GM21717 (cell line): ENCODE measurements around the gene NSD1.
"Not testable (repeated sequence)": the region's sequence is repeated elsewhere in the genome, so short reads cannot be mapped to it uniquely, and the experiment has no call there.

Experiments
- ATAC-seq: cut with Tn5 transposase; IDR thresholded peaks from one replicate; pipeline ENCODE4 v1.9.1; 2021; ENCODE audit warnings: mild to moderate bottlenecking, moderate library complexity; ENCODE audit not compliant: unreplicated experiment

NSD1 gene

DNA sequence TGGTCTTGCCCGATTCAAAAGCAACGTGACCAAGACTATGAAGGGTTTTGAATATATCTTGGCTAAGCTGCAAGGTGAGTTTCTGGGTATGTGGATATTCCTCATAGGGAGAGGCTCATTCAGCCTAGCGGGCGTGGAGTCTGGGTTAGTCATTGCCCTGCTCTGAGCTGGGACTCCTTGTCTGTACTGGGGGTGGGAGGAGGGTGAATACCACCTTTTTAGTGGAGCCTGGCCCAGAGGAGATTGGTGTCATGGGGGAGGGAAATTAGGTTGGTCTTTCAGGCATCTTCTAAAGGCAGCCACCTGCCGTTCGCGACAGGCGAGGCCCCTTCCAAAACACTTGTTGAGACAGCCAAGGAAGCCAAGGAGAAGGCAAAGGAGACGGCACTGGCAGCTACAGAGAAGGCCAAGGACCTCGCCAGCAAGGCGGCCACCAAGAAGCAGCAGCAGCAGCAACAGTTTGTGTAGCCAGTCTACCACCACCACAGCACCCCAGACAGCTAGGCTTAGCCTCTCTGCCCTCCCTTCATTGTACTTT lies 172.6 kb downstream of the NSD1 start:
- ATAC-seq, result not testable (repeated sequence)

DNA sequence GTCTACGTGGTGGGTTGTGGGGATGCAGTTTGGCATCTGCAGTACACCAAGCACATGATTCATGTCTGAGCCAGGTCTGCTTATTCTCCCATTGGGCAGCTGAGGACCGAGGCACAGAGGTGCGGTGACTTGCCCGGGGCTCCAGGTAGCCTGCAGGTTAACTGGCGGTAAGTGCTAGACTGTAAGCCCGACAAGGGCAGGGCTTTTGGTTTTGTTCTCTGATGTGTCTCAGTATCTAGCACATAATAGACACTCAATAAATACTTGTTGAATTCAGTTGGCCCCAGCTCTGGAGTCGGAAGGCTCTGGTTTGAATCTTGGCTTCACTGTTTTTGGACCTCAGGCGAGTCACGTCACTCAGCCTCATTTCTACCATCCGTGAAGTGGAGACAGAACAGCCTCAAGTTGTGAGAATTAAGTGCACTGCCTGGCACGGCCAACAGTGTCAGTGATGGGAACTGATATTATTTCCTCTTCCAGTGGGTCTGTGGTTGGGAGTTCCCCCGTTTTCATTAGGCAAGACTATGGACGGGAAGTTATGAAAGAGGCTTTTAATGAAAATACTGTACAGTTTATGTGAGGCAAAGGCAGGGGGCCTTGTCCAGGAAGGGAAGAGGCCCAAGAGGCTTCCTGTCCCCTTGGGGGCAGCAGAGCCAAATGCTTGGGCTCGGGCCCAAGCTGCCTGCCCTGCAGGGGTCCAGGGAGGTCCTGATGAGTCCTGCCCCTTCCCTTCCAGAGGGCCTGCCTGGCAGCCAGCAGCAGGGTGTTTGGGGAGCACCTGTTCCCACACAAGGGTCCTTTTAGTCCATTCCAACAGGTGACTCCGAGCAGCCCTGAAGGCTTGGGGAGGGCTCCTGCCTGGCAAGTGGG lies 173.3 kb downstream of the NSD1 start:
- no peak for ATAC-seq

DNA sequence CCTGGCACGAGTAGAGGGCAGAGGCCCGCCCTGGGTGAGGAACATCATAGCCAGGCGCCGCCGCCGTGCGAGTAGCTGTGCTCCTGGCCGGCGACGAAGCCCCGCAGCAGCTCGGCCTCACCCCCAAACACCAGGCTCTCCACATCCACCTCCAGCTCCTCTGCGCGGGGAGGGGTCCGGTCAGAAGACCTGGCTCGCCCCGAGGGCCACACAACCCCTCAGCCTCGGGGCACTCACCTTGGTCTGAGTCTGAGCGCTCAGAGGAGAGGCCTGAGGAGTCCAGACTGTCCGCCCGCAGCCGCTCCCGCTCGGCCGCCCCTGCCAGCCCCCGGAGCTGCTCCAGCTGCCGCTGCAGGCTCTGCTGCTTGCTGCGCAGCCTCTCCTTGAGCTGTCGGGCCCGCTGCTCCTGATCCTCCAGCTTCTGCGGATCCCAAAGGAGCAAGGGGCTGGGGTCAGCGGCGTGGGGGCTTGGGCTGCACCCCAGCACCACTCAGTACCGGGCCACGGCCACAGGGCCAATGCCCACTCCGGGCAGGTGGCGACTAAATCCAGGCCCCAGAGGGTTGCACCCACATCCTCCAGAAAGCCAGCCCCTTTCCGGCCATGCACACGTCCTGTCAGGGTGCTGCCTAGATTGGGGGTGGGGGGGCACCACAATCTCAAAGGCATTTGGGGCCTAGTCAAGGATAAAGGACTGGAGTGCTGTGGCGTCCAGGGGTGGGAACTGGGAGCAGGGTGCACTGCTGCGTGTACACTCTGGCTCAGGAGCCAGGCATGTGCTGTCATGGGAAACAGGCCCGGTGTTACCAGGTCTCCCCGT lies 174.2 kb downstream of the NSD1 start:
- no peak for ATAC-seq

DNA sequence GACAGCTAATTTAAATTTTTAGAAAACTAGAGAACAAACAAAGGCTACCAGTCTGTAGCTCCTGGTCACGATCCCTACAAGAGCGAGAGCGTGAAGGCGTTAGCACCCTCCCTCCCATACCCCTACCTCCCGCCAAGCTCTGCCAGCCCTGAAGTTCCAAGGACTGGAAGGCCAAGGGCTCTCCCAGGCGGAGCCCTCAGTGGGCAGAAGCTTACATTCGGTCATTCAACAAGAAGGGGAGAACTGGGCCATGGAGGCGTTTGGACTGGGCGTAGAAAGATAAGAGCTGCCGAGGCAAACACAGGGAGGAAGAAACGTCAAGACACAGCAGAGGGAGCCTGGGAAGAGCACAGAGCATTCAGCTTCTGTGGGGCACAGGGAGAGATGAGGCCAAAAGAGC lies 175.2 kb downstream of the NSD1 start:
- no peak for ATAC-seq

DNA sequence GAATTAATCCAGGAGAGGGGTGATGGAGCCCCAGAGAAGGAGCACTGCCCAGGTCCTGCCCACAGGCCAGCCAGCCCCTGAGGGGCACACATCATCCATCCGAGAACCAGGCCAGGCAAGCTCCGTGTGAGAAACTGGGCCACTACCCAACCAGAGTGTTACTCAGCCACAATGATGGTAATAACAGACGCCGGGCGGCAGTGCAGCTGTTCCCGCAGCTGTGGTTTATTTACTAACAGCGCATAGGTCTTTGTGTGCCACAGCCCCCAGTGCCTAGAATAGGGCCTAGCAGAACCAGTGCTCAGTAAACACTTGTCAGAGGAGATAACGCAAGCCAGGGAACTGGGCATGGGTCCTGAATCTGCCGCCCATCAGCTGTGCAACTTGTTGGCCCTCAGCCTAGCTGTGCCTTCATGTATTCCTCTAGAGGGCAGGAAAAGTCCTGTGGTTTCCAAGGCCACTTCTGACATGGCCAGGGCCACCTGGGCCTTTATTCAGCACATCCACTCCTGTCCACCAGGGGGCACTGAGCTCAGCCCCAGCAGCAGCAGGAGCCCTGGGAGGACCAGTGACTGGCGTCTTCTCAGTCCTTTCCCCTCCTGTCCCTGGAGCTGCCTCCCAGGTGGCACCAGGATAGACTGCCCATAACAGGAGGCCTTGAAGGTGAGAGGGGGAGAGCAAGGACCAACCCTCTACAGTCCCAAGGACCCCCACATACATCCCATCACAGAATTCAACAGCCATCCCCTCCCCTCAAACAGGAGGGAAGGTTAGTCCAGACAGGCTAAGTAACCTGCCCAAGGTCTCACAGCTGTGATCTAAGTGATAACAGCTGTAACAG lies 176.0 kb downstream of the NSD1 start:
- ATAC-seq, result no peak

DNA sequence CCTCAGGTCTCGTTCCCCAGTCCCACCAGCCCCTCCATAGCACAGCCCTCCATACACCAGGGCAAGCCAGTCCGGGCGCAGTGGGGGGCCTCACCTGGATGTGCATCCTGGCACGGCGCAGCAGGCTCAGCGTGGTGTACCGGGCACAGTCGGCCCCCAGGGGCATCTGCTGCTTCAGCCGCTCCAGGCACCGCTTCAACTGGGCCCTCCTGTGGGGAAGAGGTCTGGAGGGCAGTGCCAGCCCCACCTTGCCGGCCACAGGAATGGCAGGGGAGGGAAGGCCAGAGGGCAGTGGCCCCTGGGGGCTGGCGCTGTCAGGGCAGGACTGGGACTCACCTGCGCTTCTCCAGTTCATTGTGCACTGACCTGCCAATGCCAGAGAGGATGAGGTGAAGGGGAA lies 176.8 kb downstream of the NSD1 start:
- no peak for ATAC-seq

DNA sequence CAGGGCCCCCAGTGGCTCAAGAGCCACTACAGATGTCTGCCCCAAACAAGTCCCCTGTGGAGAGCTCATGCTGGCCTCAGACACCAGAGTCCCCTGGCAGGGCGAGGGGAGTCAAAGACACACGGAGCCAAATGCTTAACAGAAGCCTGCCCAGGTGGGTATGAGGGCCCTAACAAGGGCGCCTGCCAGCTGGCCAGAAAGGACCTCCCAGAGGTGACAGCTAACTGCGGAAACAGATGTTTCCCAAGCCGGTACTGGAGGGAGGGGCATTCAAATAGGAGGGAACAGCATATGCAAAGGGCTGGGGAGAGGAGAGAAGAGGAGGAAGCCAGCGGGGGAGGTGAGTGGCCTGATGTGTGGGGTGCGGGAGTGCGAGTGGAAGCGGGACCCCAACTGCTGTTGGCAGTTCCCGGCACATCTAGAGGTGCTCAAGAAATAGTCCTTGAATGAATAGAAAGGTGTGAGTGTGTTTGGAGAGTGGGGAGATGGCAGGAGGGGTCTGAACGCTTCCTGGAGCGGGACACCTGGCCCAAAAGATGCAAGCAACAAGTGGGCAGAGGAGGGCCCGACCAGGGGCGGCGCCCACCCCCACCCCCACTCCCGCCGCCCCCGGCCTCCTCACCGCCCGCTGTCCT lies 177.3 kb downstream of the NSD1 start:
- ATAC-seq, result no peak

DNA sequence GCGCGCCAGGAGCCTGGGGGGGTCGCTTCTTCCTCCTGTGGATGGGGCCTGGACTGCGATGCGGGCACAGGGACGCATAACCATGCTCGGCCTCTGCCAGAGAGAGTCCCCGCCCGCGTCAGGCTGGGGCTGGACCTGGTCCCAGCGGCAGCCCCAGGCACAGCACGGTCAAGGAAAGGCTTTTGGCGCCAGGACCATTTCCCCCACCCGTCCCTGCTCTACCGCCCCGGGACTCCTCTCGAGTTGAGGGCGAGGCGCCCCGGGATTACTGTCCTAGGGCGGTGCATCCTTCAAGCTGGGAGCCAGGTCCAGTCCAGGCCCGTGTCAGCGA lies 177.8 kb downstream of the NSD1 start:
- ATAC-seq, result no peak

DNA sequence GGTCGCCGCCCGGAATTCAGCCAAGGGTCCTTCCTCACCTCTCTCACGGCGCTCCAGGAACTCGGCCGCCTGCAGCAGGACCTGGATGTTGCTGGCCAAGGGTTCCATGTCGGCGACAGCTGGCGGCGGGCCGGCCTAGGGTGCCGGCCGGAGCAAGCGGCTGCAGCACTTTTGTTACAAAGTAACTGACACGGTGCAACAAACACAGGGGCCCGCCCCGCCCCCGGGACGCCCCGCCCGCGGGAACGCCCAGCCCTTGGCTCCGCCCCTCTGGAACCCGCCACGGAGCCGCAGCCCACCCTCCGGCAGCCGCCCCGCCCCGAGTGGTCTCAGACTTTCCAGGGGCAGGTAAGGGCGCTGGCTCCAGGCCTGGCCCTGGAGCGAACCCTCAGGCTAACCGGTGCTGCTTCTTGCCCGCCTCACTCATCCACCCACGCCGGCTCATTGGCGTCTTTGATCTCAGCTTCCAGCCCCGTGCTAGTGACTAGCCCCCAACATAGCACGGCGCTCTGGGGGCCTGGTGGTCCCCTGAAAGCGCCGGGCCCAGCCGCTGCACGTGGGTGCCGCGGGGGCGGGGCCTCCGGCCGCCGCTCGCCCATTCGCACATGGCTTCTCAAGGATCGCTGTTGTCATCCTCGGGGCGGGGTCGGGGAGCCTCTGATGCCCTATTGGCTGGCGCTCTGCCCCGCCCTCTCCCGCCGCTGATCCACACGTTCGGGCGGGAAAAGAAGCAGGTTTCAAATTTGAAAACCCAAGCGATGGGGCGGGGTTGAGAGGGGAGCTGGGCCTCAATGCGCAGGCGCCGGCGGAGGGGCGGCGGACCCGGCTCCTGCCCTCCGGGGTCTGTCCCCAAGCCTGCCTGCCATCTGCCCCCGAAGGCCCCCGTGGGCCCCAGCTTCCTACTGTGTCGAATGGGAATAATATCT lies 178.4 kb downstream of the NSD1 start, which contains the start of gene MXD3:
Gene MXD3, minus strand, starts transcription at position 176 of the 926 bp plus-strand sequence. Its CDS starts 68 bp downstream, at position 108.
- ATAC-seq, result peak; percentile 76

DNA sequence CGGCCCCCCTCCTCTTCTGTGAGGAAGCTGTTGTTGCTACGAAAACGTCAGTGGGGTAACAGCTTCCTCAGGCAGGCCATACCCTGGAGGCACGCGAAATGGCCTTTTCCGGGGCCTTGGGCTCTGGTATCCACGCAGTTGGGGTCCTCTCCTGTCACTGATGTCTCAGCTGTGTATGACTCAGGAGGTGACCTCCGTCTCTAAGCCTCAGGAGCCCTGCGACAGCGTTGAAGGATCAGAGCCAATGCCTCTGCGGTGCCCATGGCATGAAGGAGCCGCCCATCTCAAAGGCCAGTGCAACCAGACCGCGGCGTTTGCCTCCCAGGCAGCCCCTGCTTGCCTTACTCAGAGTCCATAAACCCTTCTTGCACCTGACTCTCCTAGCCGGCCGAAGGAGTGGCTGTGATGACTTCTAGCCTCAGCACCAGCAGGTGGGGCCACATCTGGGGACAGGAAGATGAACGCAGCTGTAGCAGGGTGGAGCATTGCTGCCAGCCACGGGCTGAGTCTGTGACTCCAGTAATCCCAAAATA lies 179.1 kb downstream of the NSD1 start:
- peak; percentile 16 for ATAC-seq

DNA sequence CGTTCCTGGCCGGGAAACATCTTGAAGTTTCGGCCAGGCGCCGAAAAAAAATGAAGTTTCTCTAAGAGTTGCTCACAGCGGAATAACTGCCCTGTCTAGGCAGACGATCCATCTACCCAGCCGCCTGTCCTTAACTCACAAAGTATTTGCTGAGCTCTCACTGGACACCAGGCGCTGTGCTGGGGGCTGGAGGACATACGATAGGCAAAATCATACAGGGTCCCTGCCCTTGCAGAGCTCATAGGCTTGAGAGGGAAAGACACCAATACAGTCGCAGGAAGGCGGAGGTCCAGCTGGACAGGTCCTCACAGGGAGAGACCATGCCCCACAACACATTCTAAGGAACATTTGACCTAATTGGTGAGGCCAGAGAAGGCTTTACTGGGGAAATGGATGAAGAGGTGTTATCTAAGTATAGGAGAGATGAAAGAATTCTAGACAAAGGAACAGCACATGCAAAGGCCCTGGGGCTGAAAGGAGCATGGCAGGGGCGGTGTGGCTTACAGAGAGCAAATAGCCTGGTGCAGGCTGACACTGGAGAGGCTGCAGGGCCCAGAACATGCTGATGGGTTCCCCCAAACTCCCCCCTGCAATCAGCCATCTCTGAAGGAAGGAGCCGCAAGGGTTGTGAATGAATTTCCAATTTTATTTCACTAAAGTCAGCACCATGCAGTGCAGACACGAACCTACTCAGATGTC lies 180.1 kb downstream of the NSD1 start:
- ATAC-seq, result no peak

DNA sequence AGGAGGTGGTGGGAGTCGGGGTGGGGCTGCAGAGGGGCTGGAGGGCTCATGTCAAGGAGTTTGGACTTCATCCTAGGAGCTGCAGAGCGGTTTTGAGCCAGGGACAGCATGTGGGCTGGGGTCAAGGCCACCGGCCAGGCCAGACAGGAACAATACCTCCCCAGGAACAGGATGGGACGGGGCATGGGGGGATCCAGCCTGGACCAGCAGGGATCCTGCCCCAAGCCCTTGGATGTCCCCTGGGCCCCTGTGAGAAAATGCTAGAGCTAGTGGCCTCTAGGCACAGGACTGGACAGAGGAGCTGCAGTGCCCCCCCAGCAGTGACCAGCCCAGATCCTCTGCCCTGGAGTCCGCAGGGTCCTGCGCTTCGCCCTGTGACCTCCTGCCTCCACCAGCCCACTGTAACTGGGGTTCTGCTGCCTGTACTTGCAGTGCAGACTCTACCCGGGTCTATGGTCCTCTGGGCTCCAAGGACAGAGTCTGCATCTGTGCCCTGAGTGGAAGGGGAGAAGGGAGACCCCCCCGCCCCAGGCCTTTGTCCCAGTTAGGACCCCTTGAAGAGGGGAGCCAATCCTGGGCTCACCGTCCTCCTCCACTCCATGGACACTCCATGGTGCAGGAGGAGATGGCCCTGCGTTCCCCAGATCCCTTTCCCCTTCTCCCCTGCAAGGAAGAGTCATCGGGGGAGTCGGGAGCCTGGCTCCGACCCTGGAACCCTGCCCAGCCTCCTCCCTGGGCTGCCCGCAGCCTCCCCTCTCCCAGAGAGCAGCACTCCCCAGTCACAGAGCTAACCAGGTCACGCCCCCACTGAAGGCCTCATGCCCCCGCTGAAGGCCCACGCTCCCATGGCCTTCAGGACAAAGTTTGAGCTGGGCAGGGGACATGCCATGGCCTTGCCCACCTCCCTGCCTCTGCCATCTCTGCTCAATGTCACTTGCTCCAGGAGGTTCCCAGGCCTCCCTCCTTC lies 181.1 kb downstream of the NSD1 start:
- no peak for ATAC-seq

DNA sequence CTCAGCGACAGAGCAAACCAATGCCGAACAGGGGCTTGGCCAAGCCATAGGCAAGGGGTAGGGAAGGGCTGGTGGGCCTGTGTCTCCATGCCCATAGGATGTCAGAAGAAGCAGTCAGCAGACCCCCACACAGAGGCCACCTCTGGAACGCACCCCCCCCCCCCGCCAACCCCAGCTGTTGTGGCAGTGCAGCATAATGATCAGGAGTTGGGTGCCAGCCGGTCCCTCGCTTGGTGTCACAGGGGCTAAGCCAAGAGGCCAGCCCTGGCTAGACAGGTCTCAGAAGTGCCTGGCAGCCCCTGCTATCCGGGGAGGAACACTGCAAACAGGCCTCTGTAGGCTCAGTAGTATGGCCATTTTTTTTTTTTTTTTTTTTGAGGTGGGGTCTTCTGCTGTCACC lies 181.8 kb downstream of the NSD1 start:
- no peak for ATAC-seq

DNA sequence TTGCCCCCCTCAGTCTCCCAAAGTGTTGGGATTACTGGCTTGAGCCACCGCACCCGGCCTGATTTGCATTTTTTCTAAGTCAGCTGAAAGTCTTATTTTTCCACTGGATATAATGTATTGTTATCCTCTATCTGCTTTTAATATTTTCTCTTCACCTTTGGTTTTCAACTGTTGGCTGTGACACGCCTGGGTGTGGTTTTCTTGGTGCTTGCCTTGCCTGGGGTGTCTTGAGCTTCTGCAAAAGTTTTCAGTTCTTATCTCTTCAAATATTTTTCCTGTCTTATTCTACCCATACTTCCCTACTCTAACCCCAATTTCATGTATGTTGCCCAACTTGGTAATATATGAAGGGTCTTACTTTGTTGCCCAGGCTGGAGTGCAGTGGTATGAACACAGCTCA lies 182.4 kb downstream of the NSD1 start:
- no peak for ATAC-seq

DNA sequence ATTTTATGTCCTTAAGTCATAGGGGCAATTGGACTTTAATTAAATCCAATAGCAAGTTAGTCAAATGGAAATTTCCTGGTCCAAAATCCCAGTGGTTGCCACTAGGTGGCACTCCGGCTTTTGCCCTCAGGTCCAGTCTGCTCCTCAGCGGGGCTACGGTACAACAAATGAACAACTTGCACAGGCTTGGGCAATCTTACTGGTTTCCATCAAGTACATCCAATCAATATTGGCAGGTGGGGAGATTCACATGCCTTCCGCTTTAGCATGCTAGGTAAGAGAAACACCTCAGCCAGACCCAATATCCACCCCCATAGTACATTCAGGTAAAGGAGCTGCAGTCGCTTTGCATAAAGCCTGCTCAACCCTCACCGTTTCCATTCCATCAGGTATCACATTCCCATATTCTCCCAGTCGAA lies 184.4 kb downstream of the NSD1 start:
- no peak for ATAC-seq

DNA sequence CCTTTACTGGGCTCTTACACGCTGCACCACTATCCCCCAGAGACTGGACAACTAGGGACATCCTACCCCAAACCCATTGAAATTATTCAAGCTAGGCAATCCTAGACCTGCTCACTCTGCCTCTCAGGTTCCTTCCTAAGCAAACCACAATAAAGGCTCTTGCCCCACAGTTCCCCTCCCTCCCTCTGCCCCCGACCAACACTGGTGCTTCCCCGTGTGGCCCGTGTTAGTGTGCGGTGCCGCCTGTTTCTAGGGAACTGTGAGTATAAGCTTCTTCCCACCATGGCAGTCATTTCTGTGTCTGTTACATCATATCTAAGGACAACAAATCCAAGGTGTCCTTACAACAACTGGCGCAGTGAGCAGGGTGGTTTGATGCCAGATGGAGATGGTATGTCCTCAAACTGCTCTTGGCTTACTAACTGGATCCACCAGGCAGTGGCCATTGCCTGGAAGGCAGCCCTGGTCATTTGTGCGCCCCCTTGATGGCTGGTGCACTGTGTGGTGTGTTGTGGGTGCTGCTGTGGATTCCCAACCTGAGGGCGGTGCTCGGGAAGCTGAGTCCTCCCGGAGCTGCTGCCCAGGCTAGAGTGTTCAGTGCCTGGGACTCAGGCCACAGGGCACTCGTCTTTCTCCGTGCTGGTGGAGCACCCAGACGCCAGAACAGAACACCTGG lies 186.5 kb downstream of the NSD1 start:
- ATAC-seq, result no peak

DNA sequence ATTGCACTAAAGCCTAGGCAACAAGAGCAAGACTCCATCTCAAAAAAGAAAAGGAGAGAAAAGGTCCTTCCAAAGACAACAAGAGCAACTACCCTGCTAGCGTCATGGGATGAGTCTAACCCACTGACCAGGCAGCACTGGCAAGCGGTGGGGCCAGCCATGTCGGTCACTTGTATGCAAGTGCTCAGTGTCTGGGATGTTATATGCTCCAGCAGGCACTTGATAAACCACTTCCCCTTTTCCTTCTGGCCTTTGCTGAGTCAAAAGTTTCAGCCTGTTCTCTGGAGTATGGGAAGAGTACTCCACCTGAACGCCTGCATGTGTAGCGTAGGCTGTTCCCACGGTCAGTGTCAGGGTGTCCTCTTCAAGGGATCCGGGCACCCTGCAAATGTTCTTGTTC lies 187.3 kb downstream of the NSD1 start:
- no peak for ATAC-seq
